Measurements from ENCODE around the gene ATXN1. TPM values are rescaled to one million over a fixed set of nuclear protein-coding genes. Genes with fewer than 3 reads are reported as not detected.

The ATXN1 gene
- polyA plus RNA-seq, 1 of the 3 experiments (the other 2 are of a cell fraction) = 7.9 TPM

DNA sequence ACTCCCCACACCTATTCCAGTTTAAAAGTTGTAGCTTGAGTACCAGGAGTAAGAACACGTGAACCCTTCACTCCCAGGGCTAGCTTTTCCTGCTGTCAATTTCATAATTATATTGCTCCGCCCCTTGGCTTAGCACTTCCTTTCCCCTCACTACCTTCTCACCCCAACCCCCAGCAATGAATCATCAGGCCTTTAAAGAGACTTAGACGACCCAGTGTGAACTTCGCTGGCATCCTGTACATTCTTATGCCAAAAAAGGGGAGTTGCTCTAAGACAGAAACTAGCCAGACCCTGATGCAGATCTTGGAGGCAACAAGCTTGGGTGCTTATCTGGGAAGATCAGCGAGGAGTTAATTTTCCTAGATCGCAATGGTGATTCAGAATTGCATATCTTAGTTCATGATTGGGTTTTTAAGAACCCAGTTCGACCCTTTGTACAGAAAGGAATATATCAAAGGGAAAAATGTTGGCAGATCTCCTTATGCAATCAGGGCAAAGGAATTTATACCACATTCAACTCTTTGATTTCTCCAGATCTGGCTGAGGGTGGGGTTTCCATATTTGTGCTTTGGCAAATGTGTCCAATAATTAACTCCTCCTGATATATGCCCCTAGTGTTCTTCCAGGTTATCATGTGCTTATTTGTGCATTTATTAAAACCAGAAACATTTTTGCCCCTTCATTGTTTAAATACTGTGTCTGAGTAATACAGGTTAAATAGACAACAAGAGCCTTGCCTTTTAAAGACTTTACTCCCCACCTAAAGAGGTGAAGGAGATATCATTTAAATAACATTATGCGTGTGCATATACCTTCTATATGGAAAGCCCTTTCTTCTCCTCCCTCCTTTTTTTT, 8.1 kb upstream of the ATXN1 start (continued):
- TF ChIP-seq, protein P1, sequence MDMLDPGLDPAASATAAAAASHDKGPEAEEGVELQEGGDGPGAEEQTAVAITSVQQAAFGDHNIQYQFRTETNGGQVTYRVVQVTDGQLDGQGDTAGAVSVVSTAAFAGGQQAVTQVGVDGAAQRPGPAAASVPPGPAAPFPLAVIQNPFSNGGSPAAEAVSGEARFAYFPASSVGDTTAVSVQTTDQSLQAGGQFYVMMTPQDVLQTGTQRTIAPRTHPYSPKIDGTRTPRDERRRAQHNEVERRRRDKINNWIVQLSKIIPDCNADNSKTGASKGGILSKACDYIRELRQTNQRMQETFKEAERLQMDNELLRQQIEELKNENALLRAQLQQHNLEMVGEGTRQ (IDR thresholded peaks at IDR 0.05; ENCODE audit: borderline replicate concordance, low read depth, low read length) = no peak
- TF ChIP-seq ELF1 (IDR thresholded peaks at IDR 0.05) (peak; percentile 65), FOXJ3 (CRISPR knock-in tag; IDR thresholded peaks at IDR 0.05) (no peak), IRF3 (IDR thresholded peaks at IDR 0.05; ENCODE audit: low read depth, low read length) (no peak), YY1 (IDR thresholded peaks at IDR 0.05; ENCODE audit: low read depth) (no peak), MXI1 (IDR thresholded peaks at IDR 0.05; ENCODE audit: low read depth, low read length) (no peak), CHD2 (IDR thresholded peaks at IDR 0.05; ENCODE audit: low read length, partially characterized antibody) (no peak), FOSL2 (IDR thresholded peaks at IDR 0.05; ENCODE audit: borderline replicate concordance, low read depth) (peak; percentile 94), RFX5 (IDR thresholded peaks at IDR 0.05; ENCODE audit: low read length) (no peak), RXRA (IDR thresholded peaks at IDR 0.05; ENCODE audit: borderline replicate concordance, low read depth) (peak; percentile 100)

DNA sequence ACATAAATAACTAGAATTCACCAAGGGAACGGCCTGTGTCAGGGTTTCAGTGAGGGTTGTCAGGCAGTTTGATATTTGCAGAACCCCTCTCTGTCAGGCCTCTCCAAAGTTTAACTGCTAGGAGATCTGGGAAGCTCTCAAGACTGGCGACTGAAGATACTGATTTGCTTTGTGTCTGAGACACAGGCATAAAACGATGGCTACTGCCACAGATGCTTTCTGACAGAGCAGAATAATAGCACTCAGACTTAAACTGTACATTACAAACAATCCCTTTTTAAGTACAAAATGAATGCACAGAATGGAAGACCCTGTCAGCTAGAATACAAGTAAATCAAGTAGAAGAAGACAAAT, 7.2 kb upstream of the ATXN1 start:
- CTCF ChIA-PET = interaction anchor here (1.8 to 2.2 kb wide), 3 partner anchors 196 to 436 kb away, joined by 6 to 8 read pairs (median 7); no protein-coding TSS in a partner anchor
- 70% methylated on average over 3 of the region's 3 CpGs for WGBS (ENCODE audit: low lambda C conversion rate)

More for the DNA sequence above, 7.2 kb upstream of the ATXN1 start:
- Histone ChIP-seq H3K36me3 (replicated peaks in 1 of 2; ENCODE audit: control insufficient read depth in 1 of 2, insufficient read depth in 2 of 2, low read length in 1 of 2) (no peaks in the 10 kb centered on the region), H3K4me2 (peak overlapping the region; percentile 48), H3K9ac (peak overlapping the region; percentile 62; the same call in 1 of the 2 replicates), H3K27ac (ENCODE audit: low read depth in 2 of 2, low read length in 1 of 2) (peak overlapping the region; percentile 90 to 92; a peak in 3 of 4 replicates), H3K9me2 (no peaks in the 10 kb centered on the region), H3K79me2 (ENCODE audit: insufficient read depth) (peaks cover 24% of the 10 kb centered on the region), H3F3A (replicated peaks; ENCODE audit: insufficient read depth) (peaks cover 66% of the 10 kb centered on the region), H3K9me3 (no peaks in the 10 kb centered on the region), H3K4me1 (ENCODE audit: control insufficient read depth in 1 of 2, insufficient read depth in 2 of 2, low read depth in 1 of 2, low read length in 1 of 2) (peaks cover 0 to 46% of the 10 kb centered on the region in 2 experiments), H3K27me3 (ENCODE audit: insufficient read depth) (no peaks in the 10 kb centered on the region), H3K4me3 (ENCODE audit: low read depth in 2 of 2, low read length in 1 of 2) (0 out of 4 replicates have a peak overlapping the region, but pooled peaks of 1 of the 2 experiments have one; percentile 23), H4K20me1 (ENCODE audit: insufficient read depth) (no peaks in the 10 kb centered on the region), H2AFZ (ENCODE audit: low read depth) (no peak overlapping the region)
- POLR2A ChIA-PET = no interaction called here
- DNase-seq = no peak
- TF ChIP-seq RXRA (IDR thresholded peaks at IDR 0.05; ENCODE audit: borderline replicate concordance, low read depth) (no peak), PBX3 (IDR thresholded peaks at IDR 0.05) (peak; percentile 22; the same call in 1 of the 2 replicates), SMC3 (IDR thresholded peaks at IDR 0.05; ENCODE audit: low read depth, low read length) (no peak)

Measured in SK-N-SH (cell line).